Bronchial smooth muscle cell (primary cell): Measurements from ENCODE around the gene BORCS6. TPM values are rescaled to one million over a fixed set of nuclear protein-coding genes. Genes with fewer than 3 reads are reported as not detected.

Source experiments
- total RNA-seq: library from RNA; depleted of rRNA; stranded (reverse); fragments of >200 nt; gene quantifications from 2 replicates; pipeline ENCODE4 v1.2.1, GENCODE V29; 2014

Gene BORCS6
- total RNA-seq = 5.3 and 6.8 TPM in 2 replicates

GRCh38 chr17:8189711-8190477, at the start of gene BORCS6:
TSS of gene BORCS6 (minus strand) at chr17:8190180. CDS start at chr17:8190140, 40 bp downstream.

GRCh38 chr17:8209907-8210760, 20.2 kb upstream of the BORCS6 start, which contains the start of gene AURKB:
TSS of gene AURKB (minus strand) at chr17:8210575. CDS start at chr17:8210224, 351 bp downstream.

GRCh38 chr17:8176197-8176940, 13.6 kb downstream of the BORCS6 start, which contains the start of gene TMEM107:
TSS of gene TMEM107 (minus strand) at chr17:8176380. CDS start at chr17:8176286, 94 bp downstream.

GRCh38 chr17:8162233-8162996, 27.6 kb downstream of the BORCS6 start, which contains the start of gene VAMP2:
TSS of gene VAMP2 (minus strand) at chr17:8162948. CDS start at chr17:8162879, 69 bp downstream.

GRCh38 chr17:8152112-8152775, 37.7 kb downstream of the BORCS6 start, which contains the start of gene PER1:
TSS of gene PER1 (minus strand) at chr17:8152404. CDS start at chr17:8150706, 1,698 bp downstream.

Other genes with a start within 250 kb of the BORCS6 start
- under 0.01 and 0.09 TPM in 2 replicates for gene GUCY2D, start 187.6 kb downstream of the BORCS6 start, total RNA-seq
- gene ALOX15B, start 151.1 kb downstream of the BORCS6 start, total RNA-seq = not detected in 2 replicates
- gene ALOX12B, start 102.5 kb downstream of the BORCS6 start, total RNA-seq = not detected in 2 replicates
- under 0.01 TPM in 1 of 2 replicates, not detected in the other for gene ALOXE3, start 71.7 kb downstream of the BORCS6 start, total RNA-seq
- gene HES7, start 66.1 kb downstream of the BORCS6 start, total RNA-seq = not detected in 2 replicates
- 3.0 and 3.4 TPM in 2 replicates for gene PER1, start 37.8 kb downstream of the BORCS6 start, total RNA-seq
- gene VAMP2, start 27.2 kb downstream of the BORCS6 start, total RNA-seq = 3.2 and 3.5 TPM in 2 replicates
- gene TMEM107, start 13.8 kb downstream of the BORCS6 start, total RNA-seq = 18.9 and 33.4 TPM in 2 replicates
- 0.52 and 3.9 TPM in 2 replicates for gene AURKB, start 20.4 kb upstream of the BORCS6 start, total RNA-seq
- gene CTC1, start 57.9 kb upstream of the BORCS6 start, total RNA-seq = 2.0 and 2.8 TPM in 2 replicates
- 7.1 and 8.8 TPM in 2 replicates for gene PFAS, start 59.1 kb upstream of the BORCS6 start, total RNA-seq
- gene RANGRF, start 98.5 kb upstream of the BORCS6 start, total RNA-seq = 7.6 and 9.9 TPM in 2 replicates
- 1.3 and 1.6 TPM in 2 replicates for gene SLC25A35, start 105.2 kb upstream of the BORCS6 start, total RNA-seq
- 0.09 TPM in 1 of 2 replicates, not detected in the other for gene ARHGEF15, start 120.1 kb upstream of the BORCS6 start, total RNA-seq
- not detected in 2 replicates for gene ODF4, start 149.7 kb upstream of the BORCS6 start, total RNA-seq
- 3,512 and 6,339 TPM in 2 replicates for gene RPL26, start 193.0 kb upstream of the BORCS6 start, total RNA-seq
- gene RNF222, start 207.6 kb upstream of the BORCS6 start, total RNA-seq = not detected in 2 replicates
- 27.2 and 29.8 TPM in 2 replicates for gene NDEL1, start 245.7 kb upstream of the BORCS6 start, total RNA-seq